WTC11 (cell line): Measurements from ENCODE around the gene CDK17. TPM values are rescaled to one million over a fixed set of nuclear protein-coding genes. Genes with fewer than 3 reads are reported as not detected.
A peak's percentile ranks its signal among the peaks of the same experiment; 100 is the strongest.

Experiments
- ATAC-seq: fragments of 200-7000 bp; cut with Tn5 transposase; 2 replicates; pipeline ENCODE4 v1.10.0; 2021; ENCODE audit warnings: mild to moderate bottlenecking, moderate library complexity
- CTCF ChIA-PET: fragments of 300-600 bp; sonication (Branson Sonifier 250); formaldehyde crosslinking; loops from one replicate; lab custom pipeline; 2021; ENCODE audit warnings: antibody characterized with exemption; lab: Charles Lee
- POLR2A ChIA-PET: fragments of 350-600 bp; sonication (Branson Sonifier 250); formaldehyde crosslinking; loops from one replicate; lab custom pipeline; 2021; ENCODE audit warnings: antibody characterized with exemption; lab: Charles Lee
- DNase-seq: peaks from one replicate; pipeline ENCODE4 v3.0.0; 2021; ENCODE audit warnings: low spot score
- H3K27ac Mint-ChIP-seq: 2 replicates; pipeline ENCODE4 v1.8.0; 2021; ENCODE audit warnings: mixed read lengths
- H3K27me3 Mint-ChIP-seq: 2 replicates; pipeline ENCODE4 v1.8.0; 2021; ENCODE audit warnings: low read depth, mild to moderate bottlenecking, moderate library complexity, mixed read lengths
- H3K36me3 Mint-ChIP-seq: 2 replicates; pipeline ENCODE4 v1.8.0; 2021; ENCODE audit warnings: mixed read lengths
- H3K4me1 Mint-ChIP-seq: 2 replicates; pipeline ENCODE4 v1.8.0; 2022; ENCODE audit warnings: mixed read lengths
- H3K4me3 Mint-ChIP-seq: 2 replicates; pipeline ENCODE4 v1.8.0; 2021; ENCODE audit warnings: mild to moderate bottlenecking, moderate library complexity, mixed read lengths
- H3K9me3 Mint-ChIP-seq: 2 replicates; pipeline ENCODE4 v1.8.0; 2021; ENCODE audit warnings: mixed read lengths
- AR ChIP-seq: fragments of 250-450 bp; sonication (Bioruptor Pico); IDR thresholded peaks from 2 replicates; pipeline ENCODE4 v1.9.0; 2021; ENCODE audit warnings: mild to moderate bottlenecking
- CREB1 ChIP-seq: sonication (generic); formaldehyde crosslinking; IDR thresholded peaks from 2 replicates; pipeline ENCODE4 v1.8.0; 2023; ENCODE audit warnings: mild to moderate bottlenecking, missing genetic modification reagents
- EMX1 ChIP-seq: fragments of 250-450 bp; sonication (Bioruptor Pico); IDR thresholded peaks from 2 replicates; pipeline ENCODE4 v1.8.0; 2021; ENCODE audit warnings: mild to moderate bottlenecking
- FOXK1 ChIP-seq: sonication (generic); formaldehyde crosslinking; IDR thresholded peaks from 2 replicates; pipeline ENCODE4 v1.8.0; 2022; ENCODE audit warnings: mild to moderate bottlenecking, moderate library complexity, missing genetic modification reagents
- IRF2 ChIP-seq: sonication (generic); formaldehyde crosslinking; IDR thresholded peaks from 2 replicates; pipeline ENCODE4 v1.8.0; 2022; ENCODE audit warnings: low read depth, missing genetic modification reagents, borderline replicate concordance
- JUN ChIP-seq: sonication (generic); formaldehyde crosslinking; IDR thresholded peaks from 2 replicates; pipeline ENCODE4 v1.8.0; 2023; ENCODE audit warnings: mild to moderate bottlenecking, missing genetic modification reagents
- MLX ChIP-seq: sonication (generic); formaldehyde crosslinking; IDR thresholded peaks from 2 replicates; pipeline ENCODE4 v1.8.1; 2023; ENCODE audit warnings: mild to moderate bottlenecking, missing genetic modification reagents, moderate library complexity
- OVOL2 ChIP-seq: fragments of 250-450 bp; sonication (Bioruptor Pico); IDR thresholded peaks from 2 replicates; pipeline ENCODE4 v1.9.0; 2021; ENCODE audit warnings: mild to moderate bottlenecking, borderline replicate concordance
- RORB ChIP-seq: fragments of 250-450 bp; sonication (Bioruptor Pico); IDR thresholded peaks from 2 replicates; pipeline ENCODE4 v1.9.0; 2021; ENCODE audit warnings: mild to moderate bottlenecking
- USF2 ChIP-seq: sonication (generic); formaldehyde crosslinking; IDR thresholded peaks from 2 replicates; pipeline ENCODE4 v1.8.1; 2023; ENCODE audit warnings: mild to moderate bottlenecking, missing genetic modification reagents, moderate library complexity
- ZNF121 ChIP-seq: sonication (generic); formaldehyde crosslinking; IDR thresholded peaks from 2 replicates; pipeline ENCODE4 v1.8.0; 2023; ENCODE audit warnings: missing genetic modification reagents
- ZNF219 ChIP-seq: sonication (generic); formaldehyde crosslinking; IDR thresholded peaks from 2 replicates; pipeline ENCODE4 v1.8.0; 2023; ENCODE audit warnings: missing genetic modification reagents, mild to moderate bottlenecking, borderline replicate concordance
- ZNF416 ChIP-seq: fragments of 250-450 bp; sonication (Bioruptor Pico); IDR thresholded peaks from 2 replicates; pipeline ENCODE4 v1.9.0; 2021; ENCODE audit warnings: mild to moderate bottlenecking, inconsistent platforms
- ZNF423 ChIP-seq: fragments of 250-450 bp; sonication (Bioruptor Pico); IDR thresholded peaks from 2 replicates; pipeline ENCODE4 v2.1.2; 2022; ENCODE audit warnings: mild to moderate bottlenecking, moderate library complexity
- ZNF425 ChIP-seq: fragments of 250-450 bp; sonication (Bioruptor Pico); conservative IDR thresholded peaks from 2 replicates; pipeline ENCODE4 v1.9.0; 2021; ENCODE audit warnings: mild to moderate bottlenecking
- total RNA-seq: library from RNA; stranded (reverse); gene quantifications from 3 replicates; pipeline ENCODE4 v1.2.3, GENCODE V29; 2021

Gene CDK17
- total RNA-seq, 1 experiment from 2014 or later: 20.0 TPM

GRCh38 chr12:96361074-96361473 is 39.2 kb downstream of the CDK17 start:
- Mint-ChIP-seq H3K9me3 (0 out of 2 replicates have a peak, but pooled peaks cover 7% of the 10 kb centered on the region), H3K36me3 (no peaks in the 10 kb centered on the region), H3K27ac (no peak overlapping the region; the same call in 1 of the 2 replicates), H3K4me1 (peaks cover 24% of the 10 kb centered on the region), H3K4me3 (no peak overlapping the region), H3K27me3 (no peaks in the 10 kb centered on the region)
- DNase-seq (no peak), ATAC-seq (no peak)
- TF ChIP-seq ZNF219 (CRISPR knock-in tag): no peak
- no peak for TF ChIP-seq EMX1 (CRISPR knock-in tag)
- ChIA-PET CTCF (no interaction called here), POLR2A (no interaction called here)

- H3K4me1 Mint-ChIP-seq: peaks cover 26% of the 10 kb centered on the region
- H3K27me3 Mint-ChIP-seq: no peaks in the 10 kb centered on the region
- 0 out of 2 replicates have a peak, but pooled peaks cover 7% of the 10 kb centered on the region for H3K9me3 Mint-ChIP-seq
- DNase-seq (no peak), ATAC-seq (no peak)
- H3K27ac Mint-ChIP-seq: peak overlapping the region; percentile 73
- H3K4me3 Mint-ChIP-seq: no peak overlapping the region
- ChIA-PET CTCF (no interaction called here), POLR2A (no interaction called here)
- no peaks in the 10 kb centered on the region for H3K36me3 Mint-ChIP-seq
- TF ChIP-seq CREB1 (CRISPR knock-in tag): no peak
- no peak for TF ChIP-seq AR (CRISPR knock-in tag)
- TF ChIP-seq ZNF416: no peak
- no peak for TF ChIP-seq IRF2 (CRISPR knock-in tag)
- TF ChIP-seq OVOL2 (CRISPR knock-in tag): no peak
- TF ChIP-seq JUN: no peak
- TF ChIP-seq MLX (CRISPR knock-in tag): no peak
- TF ChIP-seq ZNF425 (CRISPR knock-in tag): no peak
- no peak for TF ChIP-seq RORB (CRISPR knock-in tag)
Measured at GRCh38 chr12:96360550-96360949, 39.7 kb downstream of the CDK17 start.

GRCh38 chr12:96359328-96359727 is 40.9 kb downstream of the CDK17 start:
- no peak for ATAC-seq
- DNase-seq: no peak
- POLR2A ChIA-PET: interaction anchor here (0.5 kb wide), 1 partner anchor 30 kb away, joined by 4 read pairs; no protein-coding TSS in a partner anchor
- Mint-ChIP-seq H3K4me1 (peaks cover 31% of the 10 kb centered on the region), H3K9me3 (0 out of 2 replicates have a peak, but pooled peaks cover 7% of the 10 kb centered on the region), H3K36me3 (no peaks in the 10 kb centered on the region), H3K27ac (no peak overlapping the region), H3K4me3 (no peak overlapping the region), H3K27me3 (no peaks in the 10 kb centered on the region)
- TF ChIP-seq ZNF423 (CRISPR knock-in tag): no peak
- no peak for TF ChIP-seq FOXK1 (CRISPR knock-in tag)
- no peak for TF ChIP-seq ZNF121
- no peak for TF ChIP-seq CREB1 (CRISPR knock-in tag)
- TF ChIP-seq USF2: peak; percentile 55; the same call in 1 of the 2 replicates
- CTCF ChIA-PET: no interaction called here
